ENCODE measurements around the gene JAZF1.
"Not testable (repeated sequence)": the region's sequence is repeated elsewhere in the genome, so short reads cannot be mapped to it uniquely, and the experiment has no call there.

Gene JAZF1

DNA sequence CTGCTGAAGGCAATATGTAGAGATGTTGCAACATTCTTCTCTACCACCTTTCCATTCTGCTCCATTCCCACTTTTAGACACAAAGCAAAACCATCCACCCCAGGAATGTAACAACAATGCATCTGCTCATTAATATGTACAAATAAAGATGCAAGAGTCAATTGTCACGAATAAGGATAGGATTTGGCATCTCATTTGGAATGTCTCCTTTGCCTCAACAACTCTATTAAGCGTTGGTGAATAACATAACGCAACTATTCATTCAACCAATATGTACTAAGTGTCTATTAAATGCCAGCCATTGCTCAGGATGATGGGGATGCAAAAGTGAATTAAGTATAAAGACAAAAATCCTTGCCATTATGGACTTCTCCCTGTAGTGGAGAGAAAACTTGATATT lies 152.1 kb downstream of the JAZF1 start:
- H3K4me2 ChIP-seq (ENCODE audit: low read length), result no peak overlapping the region
- no peak overlapping the region for H3K9ac ChIP-seq (ENCODE audit: low read depth, low read length)
- no peaks in the 10 kb centered on the region for H3K36me3 ChIP-seq (ENCODE audit: insufficient read depth, low read length)
- H3K27me3 ChIP-seq (ENCODE audit: control insufficient read depth, insufficient read depth, low read length), result no peaks in the 10 kb centered on the region
- no peaks in the 10 kb centered on the region for H3K9me3 ChIP-seq (replicated peaks; ENCODE audit: low read length)
- H3K4me1 ChIP-seq (ENCODE audit: control insufficient read depth, insufficient read depth, low read length), result no peaks in the 10 kb centered on the region
- H3K4me3 ChIP-seq (ENCODE audit: low read length), result no peak overlapping the region

GRCh38 chr7:28026237-28026636 lies 154.4 kb downstream of the JAZF1 start:
- Histone ChIP-seq H3K9ac (ENCODE audit: low read depth, low read length) (no peak overlapping the region), H3K4me1 (ENCODE audit: control insufficient read depth, insufficient read depth, low read length) (no peaks in the 10 kb centered on the region), H3K36me3 (ENCODE audit: insufficient read depth, low read length) (no peaks in the 10 kb centered on the region), H3K4me3 (ENCODE audit: low read length) (no peak overlapping the region), H3K9me3 (replicated peaks; ENCODE audit: low read length) (no peaks in the 10 kb centered on the region), H3K4me2 (ENCODE audit: low read length) (no peak overlapping the region), H3K27me3 (ENCODE audit: control insufficient read depth, insufficient read depth, low read length) (no peaks in the 10 kb centered on the region)

DNA sequence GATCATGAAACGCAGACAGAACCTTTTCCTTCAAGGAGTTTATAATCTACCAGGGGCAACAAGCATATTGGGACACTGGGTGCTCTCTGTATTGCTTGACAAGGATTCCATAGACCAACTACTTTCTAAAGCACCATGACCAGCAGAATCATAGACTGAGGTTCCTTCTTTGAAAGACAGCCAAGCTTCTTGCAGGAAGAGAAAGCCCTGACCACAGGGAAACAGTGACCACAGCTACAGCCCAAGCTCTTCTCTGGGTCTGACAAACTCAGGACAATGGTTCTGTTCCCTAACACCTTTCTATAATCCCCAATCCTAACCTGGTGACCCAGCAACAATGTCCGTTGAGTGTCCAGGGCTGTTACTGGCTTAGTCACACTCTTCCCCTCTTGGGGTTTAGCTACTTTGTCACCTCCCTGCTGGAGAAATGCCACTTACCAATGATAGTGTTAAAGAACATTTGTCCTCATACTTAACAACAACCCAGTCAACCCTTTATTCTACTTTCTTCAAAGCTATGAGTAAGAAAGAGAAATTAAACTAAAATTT lies 155.7 kb downstream of the JAZF1 start:
- H3K4me2 ChIP-seq (ENCODE audit: low read length), result no peak overlapping the region
- no peaks in the 10 kb centered on the region for H3K36me3 ChIP-seq (ENCODE audit: insufficient read depth, low read length)
- H3K4me3 ChIP-seq (ENCODE audit: low read length), result no peak overlapping the region
- H3K4me1 ChIP-seq (ENCODE audit: control insufficient read depth, insufficient read depth, low read length), result no peaks in the 10 kb centered on the region
- no peaks in the 10 kb centered on the region for H3K9me3 ChIP-seq (replicated peaks; ENCODE audit: low read length)
- H3K9ac ChIP-seq (ENCODE audit: low read depth, low read length), result no peak overlapping the region
- H3K27me3 ChIP-seq (ENCODE audit: control insufficient read depth, insufficient read depth, low read length), result no peaks in the 10 kb centered on the region

- Histone ChIP-seq H3K27me3 (ENCODE audit: control insufficient read depth, insufficient read depth, low read length) (no peaks in the 10 kb centered on the region), H3K9me3 (replicated peaks; ENCODE audit: low read length) (no peaks in the 10 kb centered on the region), H3K4me1 (ENCODE audit: control insufficient read depth, insufficient read depth, low read length) (peaks cover 21% of the 10 kb centered on the region), H3K4me2 (ENCODE audit: low read length) (peak overlapping the region; percentile 33), H3K9ac (ENCODE audit: low read depth, low read length) (no peak overlapping the region), H3K36me3 (ENCODE audit: insufficient read depth, low read length) (no peaks in the 10 kb centered on the region), H3K4me3 (ENCODE audit: low read length) (no peak overlapping the region)
Observed at GRCh38 chr7:28020302-28020940, 160.2 kb downstream of the JAZF1 start.

DNA sequence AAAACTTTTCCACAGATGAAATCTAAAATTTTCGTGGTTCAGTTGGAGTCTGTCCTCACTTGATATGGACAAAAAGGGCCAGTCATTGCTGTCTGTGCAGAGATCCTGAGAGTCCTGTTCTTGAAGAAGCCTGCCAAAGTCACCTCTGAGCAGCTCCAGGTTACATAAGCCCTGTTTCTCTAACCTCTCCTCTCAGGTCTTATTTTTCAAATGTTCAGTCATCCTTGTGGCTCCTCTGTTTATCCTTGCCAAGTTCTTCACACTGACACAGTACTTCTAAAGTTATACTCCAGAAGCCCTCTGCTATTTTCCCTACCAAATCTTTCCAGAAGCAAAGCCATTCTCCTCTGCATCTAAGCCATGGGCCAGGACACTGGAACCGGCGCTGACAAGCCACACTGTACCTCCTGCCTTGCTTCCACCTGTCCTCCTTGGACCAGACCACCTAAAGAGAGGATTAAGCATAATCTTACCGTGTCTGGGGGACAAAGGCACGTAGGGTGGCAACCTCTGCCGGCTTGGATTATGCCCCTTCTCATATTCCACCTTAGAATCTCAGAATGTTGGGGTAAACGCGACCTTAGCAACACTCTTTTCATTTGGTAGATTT lies 161.6 kb downstream of the JAZF1 start:
- no peak overlapping the region for H3K9ac ChIP-seq (ENCODE audit: low read depth, low read length)
- H3K4me1 ChIP-seq (ENCODE audit: control insufficient read depth, insufficient read depth, low read length), result peaks cover 21% of the 10 kb centered on the region
- no peaks in the 10 kb centered on the region for H3K36me3 ChIP-seq (ENCODE audit: insufficient read depth, low read length)
- H3K4me2 ChIP-seq (ENCODE audit: low read length), result peak overlapping the region; percentile 55
- no peaks in the 10 kb centered on the region for H3K9me3 ChIP-seq (replicated peaks; ENCODE audit: low read length)
- H3K4me3 ChIP-seq (ENCODE audit: low read length), result no peak overlapping the region
- H3K27me3 ChIP-seq (ENCODE audit: control insufficient read depth, insufficient read depth, low read length), result no peaks in the 10 kb centered on the region

DNA sequence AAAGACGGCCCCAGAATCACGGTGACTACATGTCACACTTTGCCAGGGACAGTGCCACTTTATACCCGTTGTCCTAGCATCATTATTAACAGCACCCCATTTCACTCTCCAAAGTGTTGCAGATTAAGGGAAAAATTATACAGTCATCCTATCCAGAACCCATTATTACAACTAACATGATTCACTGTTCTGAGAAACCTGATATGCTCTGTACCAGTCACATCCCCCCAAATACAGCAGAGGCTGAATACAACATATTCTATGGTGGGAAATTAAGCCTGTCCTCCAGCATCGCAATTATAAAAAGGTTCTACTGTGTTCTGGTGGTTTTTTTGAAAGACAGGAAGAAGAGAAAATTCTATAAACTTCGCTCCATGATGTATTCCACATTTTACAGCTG lies 162.1 kb downstream of the JAZF1 start:
- Histone ChIP-seq H3K4me2 (ENCODE audit: low read length) (peak overlapping the region; percentile 55), H3K9ac (ENCODE audit: low read depth, low read length) (no peak overlapping the region), H3K9me3 (replicated peaks; ENCODE audit: low read length) (no peaks in the 10 kb centered on the region), H3K4me1 (ENCODE audit: control insufficient read depth, insufficient read depth, low read length) (peaks cover 21% of the 10 kb centered on the region), H3K4me3 (ENCODE audit: low read length) (no peak overlapping the region), H3K27me3 (ENCODE audit: control insufficient read depth, insufficient read depth, low read length) (no peaks in the 10 kb centered on the region), H3K36me3 (ENCODE audit: insufficient read depth, low read length) (no peaks in the 10 kb centered on the region)

- H3K4me3 ChIP-seq (ENCODE audit: low read length), result no peak overlapping the region
- H3K9me3 ChIP-seq (replicated peaks; ENCODE audit: low read length), result no peaks in the 10 kb centered on the region
- H3K4me2 ChIP-seq (ENCODE audit: low read length), result peak overlapping the region; percentile 55
- H3K9ac ChIP-seq (ENCODE audit: low read depth, low read length), result no peak overlapping the region
- H3K36me3 ChIP-seq (ENCODE audit: insufficient read depth, low read length), result no peaks in the 10 kb centered on the region
- no peaks in the 10 kb centered on the region for H3K27me3 ChIP-seq (ENCODE audit: control insufficient read depth, insufficient read depth, low read length)
- peaks cover 21% of the 10 kb centered on the region for H3K4me1 ChIP-seq (ENCODE audit: control insufficient read depth, insufficient read depth, low read length)
Observed at GRCh38 chr7:28018020-28018419, 162.6 kb downstream of the JAZF1 start.

DNA sequence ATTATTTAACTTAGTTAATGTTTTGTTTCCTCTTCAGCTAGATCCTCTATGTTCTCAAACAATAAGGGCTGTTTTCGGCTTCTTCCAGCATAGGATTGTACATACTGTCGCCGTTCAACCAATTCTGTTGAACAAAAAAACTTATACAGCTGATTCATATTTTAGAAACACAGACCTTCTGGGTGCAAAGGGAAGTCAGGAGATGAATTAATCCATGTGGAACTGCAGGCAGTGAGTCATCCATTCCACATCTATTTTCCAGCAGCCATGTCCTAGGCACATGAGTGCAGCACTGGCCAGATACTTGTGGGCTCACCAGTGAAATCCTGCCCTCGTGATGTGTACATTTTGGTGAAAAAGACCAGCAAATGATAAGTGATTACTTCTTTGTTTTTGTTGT lies 163.2 kb downstream of the JAZF1 start:
- H3K27me3 ChIP-seq (ENCODE audit: control insufficient read depth, insufficient read depth, low read length), result no peaks in the 10 kb centered on the region
- H3K4me1 ChIP-seq (ENCODE audit: control insufficient read depth, insufficient read depth, low read length), result peaks cover 21% of the 10 kb centered on the region
- no peaks in the 10 kb centered on the region for H3K9me3 ChIP-seq (replicated peaks; ENCODE audit: low read length)
- H3K4me2 ChIP-seq (ENCODE audit: low read length), result no peak overlapping the region
- no peaks in the 10 kb centered on the region for H3K36me3 ChIP-seq (ENCODE audit: insufficient read depth, low read length)
- no peak overlapping the region for H3K9ac ChIP-seq (ENCODE audit: low read depth, low read length)
- H3K4me3 ChIP-seq (ENCODE audit: low read length), result no peak overlapping the region

- H3K36me3 ChIP-seq (ENCODE audit: insufficient read depth, low read length), result no peaks in the 10 kb centered on the region
Observed at GRCh38 chr7:28016297-28016696, 164.3 kb downstream of the JAZF1 start.

GRCh38 chr7:28015169-28015568 lies 165.4 kb downstream of the JAZF1 start:
- Histone ChIP-seq H3K4me1 (ENCODE audit: control insufficient read depth, insufficient read depth, low read length) (peaks cover 21% of the 10 kb centered on the region), H3K9ac (ENCODE audit: low read depth, low read length) (no peak overlapping the region), H3K4me3 (ENCODE audit: low read length) (no peak overlapping the region), H3K27me3 (ENCODE audit: control insufficient read depth, insufficient read depth, low read length) (no peaks in the 10 kb centered on the region), H3K4me2 (ENCODE audit: low read length) (no peak overlapping the region), H3K36me3 (ENCODE audit: insufficient read depth, low read length) (no peaks in the 10 kb centered on the region), H3K9me3 (replicated peaks; ENCODE audit: low read length) (no peaks in the 10 kb centered on the region)

More at GRCh38 chr7:28016297-28016696, 164.3 kb downstream of the JAZF1 start:
- no peaks in the 10 kb centered on the region for H3K27me3 ChIP-seq (ENCODE audit: control insufficient read depth, insufficient read depth, low read length)
- no peak overlapping the region for H3K4me3 ChIP-seq (ENCODE audit: low read length)
- peaks cover 21% of the 10 kb centered on the region for H3K4me1 ChIP-seq (ENCODE audit: control insufficient read depth, insufficient read depth, low read length)
- no peak overlapping the region for H3K4me2 ChIP-seq (ENCODE audit: low read length)
- no peaks in the 10 kb centered on the region for H3K9me3 ChIP-seq (replicated peaks; ENCODE audit: low read length)
- no peak overlapping the region for H3K9ac ChIP-seq (ENCODE audit: low read depth, low read length)

DNA sequence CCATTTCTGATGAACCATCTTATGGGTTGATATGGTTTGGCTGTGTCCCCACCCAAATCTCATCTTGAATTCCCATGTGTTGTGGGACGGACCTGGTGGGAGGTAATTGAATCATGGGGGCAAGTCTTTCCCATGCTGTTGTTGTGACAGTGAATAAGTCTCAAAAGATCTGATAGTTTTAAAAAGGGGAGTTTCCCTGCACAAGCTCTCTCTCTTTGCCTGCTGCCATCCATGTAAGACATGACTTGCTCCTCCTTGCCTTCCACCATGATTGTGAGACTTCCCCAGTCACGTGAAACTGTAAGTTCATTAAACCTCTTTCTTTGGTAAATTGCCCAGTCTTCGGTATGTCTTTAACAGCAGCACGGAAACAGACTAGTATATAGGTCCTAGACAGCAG lies 166.3 kb downstream of the JAZF1 start:
- H3K4me2 ChIP-seq (ENCODE audit: low read length); H3K4me3 ChIP-seq (ENCODE audit: low read length); H3K36me3 ChIP-seq (ENCODE audit: insufficient read depth, low read length); H3K27me3 ChIP-seq (ENCODE audit: control insufficient read depth, insufficient read depth, low read length); H3K9ac ChIP-seq (ENCODE audit: low read depth, low read length); H3K9me3 ChIP-seq (replicated peaks; ENCODE audit: low read length): not testable (repeated sequence)
- peaks cover 21% of the 10 kb centered on the region for H3K4me1 ChIP-seq (ENCODE audit: control insufficient read depth, insufficient read depth, low read length)

DNA sequence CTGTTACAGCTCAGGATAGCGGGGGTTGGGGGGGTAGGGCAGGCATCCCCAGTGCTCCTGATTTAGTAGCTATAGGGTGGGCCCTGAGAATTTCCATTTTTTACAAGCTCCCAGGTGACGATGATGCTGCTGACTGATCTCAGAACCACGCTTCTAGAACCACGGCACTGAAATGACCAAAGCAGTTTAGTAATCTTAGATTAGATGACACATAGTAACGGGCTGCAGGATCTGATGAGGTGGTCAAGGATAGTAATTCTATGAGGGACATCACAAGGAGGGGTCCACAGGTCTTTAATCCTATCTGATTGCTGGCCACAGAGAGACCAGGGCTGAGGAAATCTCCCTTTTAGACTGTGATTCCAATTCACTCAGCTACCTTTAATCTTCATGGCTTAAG lies 167.2 kb downstream of the JAZF1 start:
- Histone ChIP-seq H3K4me3 (ENCODE audit: low read length) (no peak overlapping the region), H3K4me2 (ENCODE audit: low read length) (no peak overlapping the region), H3K9ac (ENCODE audit: low read depth, low read length) (no peak overlapping the region), H3K36me3 (ENCODE audit: insufficient read depth, low read length) (no peaks in the 10 kb centered on the region), H3K4me1 (ENCODE audit: control insufficient read depth, insufficient read depth, low read length) (peaks cover 13% of the 10 kb centered on the region), H3K27me3 (ENCODE audit: control insufficient read depth, insufficient read depth, low read length) (no peaks in the 10 kb centered on the region), H3K9me3 (replicated peaks; ENCODE audit: low read length) (no peaks in the 10 kb centered on the region)

Data from skeletal muscle satellite cell (primary cell).